Activated CD4-positive, alpha-beta T cell treated with anti-CD3 and anti-CD28 coated beads, Interleukin-2, amount 50 U/mL, for 1 hour (primary cell): Measurements from ENCODE around the gene FMO1.

Experiments used
- DNase-seq: peaks from one replicate; pipeline ENCODE4 v3.0.0-alpha.2; 2020

Gene FMO1

DNA sequence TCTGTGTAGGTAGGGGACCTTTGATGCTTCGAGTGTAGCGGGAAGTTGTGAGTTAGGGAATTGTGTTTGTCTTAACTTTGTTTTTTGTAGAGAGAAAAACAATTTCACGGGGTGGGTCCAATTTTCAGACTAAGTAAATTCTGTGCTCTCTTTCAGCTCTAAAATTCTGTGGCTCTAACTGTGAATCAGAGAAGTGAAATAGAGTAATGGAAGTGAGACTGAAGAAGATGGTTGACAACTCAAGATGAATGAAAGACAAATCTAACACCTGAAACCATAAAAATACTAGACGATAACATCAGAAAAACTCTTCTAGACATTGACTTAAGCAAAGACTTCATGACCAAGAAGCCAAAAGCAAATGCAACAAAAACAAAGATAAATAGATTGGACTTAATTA lies 4.4 kb upstream of the FMO1 start:
- no peak for DNase-seq

DNA sequence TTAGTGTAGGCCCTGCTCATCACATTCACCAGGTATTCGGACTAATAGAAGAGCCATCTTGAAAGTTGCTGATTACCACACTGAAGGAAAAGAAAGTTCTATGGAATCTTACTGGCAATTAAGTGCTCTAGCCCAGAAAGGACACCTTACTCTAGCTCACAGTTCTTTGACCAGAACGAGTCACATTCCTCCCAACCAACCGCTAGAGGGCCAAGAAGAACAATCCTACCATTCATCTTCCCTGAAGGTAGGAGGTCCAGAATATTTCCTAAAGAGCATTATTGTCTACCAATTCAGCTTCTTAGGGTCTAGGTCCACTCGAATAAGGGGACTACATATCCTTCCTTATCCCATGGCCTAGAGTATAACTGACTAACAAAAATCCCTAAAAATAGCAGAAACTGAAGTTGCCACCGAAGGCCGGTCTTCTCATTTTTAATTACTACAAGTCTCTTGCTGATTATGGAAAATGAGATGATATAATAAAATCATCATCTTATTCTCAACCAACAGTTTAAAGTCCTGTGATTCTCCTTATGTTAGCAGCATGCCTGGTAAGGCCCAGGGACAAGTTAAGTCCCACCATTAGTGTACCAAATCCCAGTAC lies 2.7 kb upstream of the FMO1 start:
- DNase-seq, result no peak

DNA sequence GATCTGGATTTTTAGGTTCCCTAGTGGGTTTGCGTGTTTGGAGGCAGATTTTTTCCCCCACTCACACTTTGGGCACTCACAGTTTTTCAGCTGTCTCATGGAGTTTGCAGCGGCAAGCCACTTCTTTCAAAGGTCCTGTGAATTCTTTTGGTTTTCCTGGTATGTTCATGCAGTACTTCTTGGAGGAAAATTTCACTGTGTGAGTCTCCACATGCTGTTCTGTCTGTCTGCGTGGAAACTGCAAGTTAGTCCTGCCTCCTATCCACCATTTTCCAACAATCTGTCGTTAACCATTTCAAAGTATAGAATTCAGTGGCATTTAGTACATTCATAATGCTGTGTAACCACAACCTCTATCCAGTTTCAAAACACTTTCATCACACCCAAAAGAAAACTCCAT lies 793 bp upstream of the FMO1 start:
- no peak for DNase-seq

DNA sequence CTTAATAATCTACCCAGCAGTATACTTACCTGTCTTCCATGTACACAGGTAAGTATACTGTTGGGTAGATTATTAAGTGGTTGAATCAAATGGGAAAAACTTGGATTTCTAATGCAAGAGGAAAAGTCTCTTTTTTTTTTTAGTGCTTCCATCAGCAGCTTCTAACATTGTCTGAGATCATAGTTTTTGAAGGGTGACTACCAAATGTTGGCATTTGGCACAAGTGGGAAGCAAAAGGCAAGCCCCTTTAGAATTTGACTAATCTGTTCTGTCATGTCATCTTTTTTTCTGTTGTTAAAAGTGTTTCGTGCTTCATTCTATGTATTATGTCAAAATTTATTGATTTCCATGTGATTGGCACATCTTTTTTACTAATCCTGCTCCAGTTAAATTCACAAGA lies 547 bp downstream of the FMO1 start:
- no peak for DNase-seq

DNA sequence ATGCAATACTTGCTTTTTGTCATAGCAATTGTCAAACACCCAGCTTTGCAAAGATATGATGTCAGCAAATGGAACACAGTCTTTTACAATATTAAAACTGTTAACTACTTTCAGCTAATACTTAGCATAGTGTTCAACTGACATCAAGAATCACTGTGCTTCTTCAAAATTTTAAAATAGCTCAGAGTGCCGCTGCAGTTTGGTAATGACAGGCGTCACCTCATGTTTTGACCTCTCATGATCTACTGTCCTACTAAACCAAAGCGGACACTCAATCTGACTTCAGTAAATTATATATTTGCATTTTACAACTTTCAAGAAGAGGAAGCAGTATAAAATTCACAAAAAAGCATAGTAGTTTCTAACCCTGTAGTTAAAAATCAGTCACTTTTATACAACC lies 2.0 kb downstream of the FMO1 start:
- no peak for DNase-seq

DNA sequence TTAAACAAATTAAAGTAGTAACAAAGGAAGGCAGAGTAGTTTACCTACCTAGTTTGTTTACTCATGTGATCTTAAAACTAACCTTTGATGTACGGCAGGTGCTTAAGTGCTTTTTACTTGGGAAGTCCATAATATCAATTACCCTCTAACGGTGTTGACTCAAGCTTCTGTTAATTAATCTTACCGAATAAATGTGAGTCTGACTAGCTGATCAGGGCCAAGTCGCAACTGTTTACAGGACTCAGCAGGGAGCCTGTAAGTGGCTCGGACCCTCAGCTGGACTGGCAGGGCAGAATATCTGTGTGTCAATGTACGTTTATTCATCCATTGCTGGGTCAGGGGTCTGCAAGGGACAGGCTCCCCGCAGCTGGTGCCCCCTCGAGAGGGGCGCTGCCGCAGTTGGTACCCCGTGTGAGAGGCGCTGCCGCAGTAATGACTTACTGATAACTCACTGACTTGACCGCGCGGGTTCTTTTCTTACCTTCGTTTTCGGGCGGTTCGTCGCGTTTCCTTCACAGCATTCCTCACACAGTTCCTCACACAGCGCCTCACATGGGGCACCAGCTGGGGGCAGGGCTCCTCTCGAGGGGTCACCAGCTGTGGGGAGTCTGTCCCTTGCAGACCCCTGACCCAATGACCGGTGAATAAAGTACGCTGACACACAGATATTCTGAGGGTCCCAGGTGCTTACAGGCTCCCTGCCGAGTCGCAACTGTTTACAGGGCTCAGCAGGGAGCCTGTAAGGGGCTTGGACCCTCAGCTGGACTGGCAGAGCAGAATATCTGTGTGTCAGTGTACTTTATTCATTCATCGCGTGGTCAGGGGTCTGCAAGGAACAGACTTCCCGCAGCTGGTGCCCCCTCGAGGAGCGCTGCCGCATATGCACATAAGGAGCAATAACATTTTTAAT lies 3.0 kb downstream of the FMO1 start:
- DNase-seq, result no peak

DNA sequence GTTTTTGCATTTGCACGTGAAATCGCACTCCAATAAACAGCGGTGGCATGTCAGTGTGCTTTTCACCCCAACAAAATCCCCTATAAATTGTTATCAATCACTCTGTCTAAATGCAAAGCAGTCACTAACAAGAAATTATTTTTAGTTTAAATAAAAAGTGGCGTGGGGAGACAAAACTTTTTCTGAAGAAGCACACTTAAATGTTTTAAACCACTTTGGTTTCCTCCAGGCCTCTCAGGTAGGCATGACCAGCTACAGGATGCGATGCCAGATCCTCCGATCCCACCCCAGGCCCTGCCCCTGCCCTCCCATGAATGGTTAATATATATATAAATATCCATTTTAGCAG lies 3.6 kb downstream of the FMO1 start:
- DNase-seq, result no peak

DNA sequence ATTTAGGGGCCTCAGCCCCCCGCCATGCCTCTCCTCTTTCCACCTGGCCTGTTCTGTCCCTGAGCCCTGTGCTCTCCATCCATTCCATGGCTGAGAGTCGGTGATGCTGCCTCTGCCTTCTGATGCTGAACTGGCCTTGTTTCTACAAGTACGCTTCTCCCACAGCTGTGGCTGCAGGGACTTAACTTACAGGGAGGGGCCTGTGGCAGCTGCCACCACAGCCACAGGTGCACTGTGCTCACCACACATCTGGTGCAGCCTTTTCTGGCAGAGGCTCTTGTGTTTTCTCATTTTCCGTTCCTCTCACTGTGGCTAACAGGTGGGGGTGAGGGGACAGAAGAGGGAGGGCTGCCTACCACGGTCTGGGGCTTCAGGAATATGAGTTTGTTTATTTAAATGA lies 4.2 kb downstream of the FMO1 start:
- no peak for DNase-seq

DNA sequence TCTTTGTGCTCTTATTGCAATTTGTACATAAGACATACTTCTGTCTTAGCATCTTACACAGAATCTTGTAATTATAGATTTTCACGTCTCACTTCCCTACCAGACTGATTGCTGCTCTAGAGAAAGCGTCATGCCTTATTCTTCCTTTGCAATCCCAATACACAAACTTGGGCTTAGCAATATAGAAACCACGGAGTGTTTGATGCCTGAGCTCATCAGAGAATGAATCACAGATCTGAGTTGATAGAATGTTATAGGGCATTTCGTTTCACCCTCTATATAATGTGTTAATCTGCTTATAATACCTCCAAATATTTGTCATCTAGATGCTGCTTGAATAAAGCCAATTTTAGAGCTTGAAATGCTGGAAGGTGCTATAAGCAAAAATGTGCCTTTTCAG lies 6.6 kb downstream of the FMO1 start:
- DNase-seq, result no peak

DNA sequence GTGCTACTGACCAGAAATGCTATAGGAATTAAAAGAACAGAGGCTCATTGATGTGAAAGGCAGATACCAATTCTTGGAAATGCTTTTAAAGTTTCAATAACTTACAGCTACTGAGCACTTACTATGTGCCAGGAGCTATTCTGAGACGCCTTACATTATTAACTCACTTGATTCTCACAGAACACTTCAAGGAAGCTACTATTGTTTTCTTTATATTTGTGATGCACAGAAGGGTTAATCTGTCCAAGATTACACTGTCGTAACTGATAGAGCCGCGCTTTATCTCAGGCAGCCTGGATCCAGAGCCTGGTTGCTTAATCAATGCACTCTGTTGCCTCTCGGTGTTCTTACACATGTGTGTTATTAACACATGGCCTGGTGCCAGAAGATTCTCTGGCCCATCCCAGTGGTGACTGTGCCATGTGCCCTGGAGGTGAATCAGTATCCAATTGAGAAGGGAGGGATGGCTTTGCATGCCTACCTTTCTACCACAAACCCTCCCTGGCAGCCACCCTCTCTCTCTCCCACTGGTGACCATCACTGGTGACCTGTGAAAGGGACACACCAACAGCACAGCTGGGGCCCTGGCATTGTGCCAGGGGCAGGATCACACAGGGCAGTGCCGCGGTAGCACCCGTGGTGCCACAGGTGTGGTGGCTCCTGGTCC lies 8.8 kb downstream of the FMO1 start:
- DNase-seq, result no peak

DNA sequence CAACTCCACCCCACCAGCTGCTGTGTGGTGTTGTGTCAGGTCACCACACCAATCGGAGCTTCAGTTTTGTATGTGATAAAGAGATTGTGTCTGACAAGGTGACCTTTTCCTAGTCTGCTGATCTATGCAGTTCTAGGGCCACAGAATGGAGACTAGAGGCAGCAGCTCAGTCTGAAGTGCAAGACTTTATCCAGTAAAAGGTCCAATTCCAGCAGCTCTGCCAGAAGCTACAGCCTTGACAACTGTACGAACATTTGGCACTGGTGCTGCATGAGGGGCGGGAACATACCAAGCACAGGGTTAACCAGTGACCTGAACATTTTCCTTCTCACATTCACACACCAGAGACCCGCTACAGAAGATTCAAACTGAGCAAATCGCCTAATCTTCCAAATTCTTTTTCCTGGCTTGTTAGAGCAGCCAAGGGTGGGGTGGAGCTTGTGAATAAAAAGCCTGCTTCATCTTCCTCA lies 9.3 kb downstream of the FMO1 start:
- DNase-seq, result no peak

DNA sequence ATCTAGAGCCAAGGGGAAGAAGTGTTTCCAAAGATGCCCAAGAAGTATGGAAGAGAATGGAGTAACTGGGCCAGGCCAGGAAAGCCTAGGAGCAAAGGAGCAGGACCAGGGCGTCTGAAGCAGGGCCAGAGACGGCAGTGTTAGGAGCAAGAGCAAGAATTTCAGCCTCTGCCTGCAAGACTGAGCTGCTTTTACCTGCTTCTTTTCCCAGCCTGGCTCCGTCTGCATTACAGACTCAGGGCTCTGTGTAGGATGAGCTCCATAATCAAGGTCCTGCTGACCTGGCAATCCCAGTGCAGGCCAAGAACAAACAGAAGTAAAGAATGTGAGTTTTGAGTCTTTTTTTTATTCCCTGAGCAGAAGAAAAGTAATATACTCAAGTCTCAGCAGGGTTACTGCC lies 10.1 kb downstream of the FMO1 start:
- no peak for DNase-seq

DNA sequence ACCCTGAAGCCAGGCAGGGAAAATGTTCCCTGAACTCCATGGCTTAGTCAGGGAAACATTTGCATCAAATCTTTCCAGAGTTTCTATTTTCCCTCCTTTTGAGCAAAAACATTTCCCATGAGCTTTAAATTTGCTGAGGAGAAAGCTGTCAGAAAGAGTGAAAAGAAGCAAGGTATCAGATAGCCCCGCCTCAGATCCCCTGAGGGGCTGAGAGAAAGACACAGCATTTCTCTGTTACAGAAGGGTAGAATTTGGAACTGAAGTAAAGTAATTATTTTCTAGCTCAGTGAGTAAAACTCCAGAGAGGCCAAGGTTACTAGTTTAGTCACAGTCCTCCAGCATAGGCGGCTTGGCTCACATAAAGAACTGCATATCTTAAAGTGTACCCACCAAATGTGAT lies 10.6 kb downstream of the FMO1 start:
- DNase-seq, result no peak

DNA sequence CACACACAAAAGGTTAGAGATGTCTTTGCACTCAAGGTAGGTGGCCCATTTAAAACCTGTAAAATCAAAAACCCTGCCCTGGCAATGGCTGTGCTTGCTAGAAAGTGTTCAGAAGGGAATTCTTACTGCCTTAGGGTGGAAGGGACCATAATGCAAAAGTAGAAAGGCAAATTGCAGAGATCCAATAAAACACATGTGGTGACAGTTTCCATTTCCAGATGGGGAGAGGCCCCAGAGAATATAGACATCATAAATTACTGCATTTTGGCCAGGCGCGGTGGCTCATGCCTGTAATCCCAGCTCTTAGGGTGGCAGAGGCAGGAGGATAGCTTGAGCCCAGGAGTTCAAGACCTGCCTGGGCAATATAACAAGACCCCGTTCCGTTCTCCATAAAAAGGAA lies 13.0 kb downstream of the FMO1 start:
- no peak for DNase-seq

DNA sequence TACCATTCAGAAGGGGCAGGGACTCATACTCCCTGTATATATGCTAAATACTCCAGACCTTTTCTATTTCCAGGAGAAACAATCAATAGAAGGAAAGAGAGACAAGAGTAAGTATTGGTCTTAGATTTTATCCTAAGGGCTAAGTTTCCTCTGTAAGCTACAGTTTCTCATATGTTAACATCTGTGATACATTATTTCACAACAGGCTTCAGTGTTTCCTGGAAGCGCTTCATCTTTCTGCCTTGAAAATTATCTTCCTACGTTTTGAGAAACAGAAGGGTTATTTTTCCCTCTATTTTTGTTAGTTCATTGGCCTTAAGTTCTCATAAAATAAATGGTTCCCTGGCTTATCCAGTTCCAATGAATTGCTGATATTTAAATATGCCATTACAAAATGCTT lies 15.6 kb downstream of the FMO1 start:
- DNase-seq, result no peak

DNA sequence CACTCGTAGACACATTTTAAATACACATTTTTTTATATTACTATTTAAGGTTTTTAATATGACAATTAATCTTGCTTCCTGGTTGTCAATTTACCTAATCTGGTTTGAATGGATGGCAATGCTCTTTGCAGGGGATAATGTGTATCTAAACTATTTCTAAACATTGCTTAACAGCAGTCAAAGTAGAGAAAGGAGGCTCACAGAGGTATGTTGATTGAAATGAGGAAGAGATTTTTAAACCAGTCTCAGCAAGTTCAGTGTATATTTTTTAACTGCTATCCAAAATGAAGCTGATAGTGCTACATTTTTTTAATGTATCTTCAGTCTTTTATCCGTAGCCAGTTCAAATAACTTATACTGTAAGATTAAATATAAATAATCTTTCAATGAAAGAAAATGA lies 17.4 kb downstream of the FMO1 start:
- DNase-seq, result no peak

DNA sequence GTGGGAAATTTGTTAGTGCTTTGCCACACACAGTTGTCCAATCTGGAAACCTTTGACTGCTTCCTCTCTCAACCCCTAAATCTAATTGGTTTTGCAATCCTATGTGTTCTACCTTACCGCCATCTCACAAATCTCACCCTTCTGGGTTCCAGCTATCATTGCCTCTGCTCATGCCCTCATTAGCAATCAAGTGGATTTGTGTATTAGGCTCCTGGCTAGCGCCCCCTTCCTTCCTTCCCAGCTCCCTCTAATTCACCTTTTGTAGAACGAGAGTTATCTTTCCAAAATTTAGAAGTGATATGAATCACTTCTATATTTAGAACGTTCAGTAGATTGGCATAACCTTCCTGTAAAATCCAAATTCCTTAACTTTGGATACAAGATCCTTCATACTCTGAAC lies 18.6 kb downstream of the FMO1 start:
- no peak for DNase-seq

DNA sequence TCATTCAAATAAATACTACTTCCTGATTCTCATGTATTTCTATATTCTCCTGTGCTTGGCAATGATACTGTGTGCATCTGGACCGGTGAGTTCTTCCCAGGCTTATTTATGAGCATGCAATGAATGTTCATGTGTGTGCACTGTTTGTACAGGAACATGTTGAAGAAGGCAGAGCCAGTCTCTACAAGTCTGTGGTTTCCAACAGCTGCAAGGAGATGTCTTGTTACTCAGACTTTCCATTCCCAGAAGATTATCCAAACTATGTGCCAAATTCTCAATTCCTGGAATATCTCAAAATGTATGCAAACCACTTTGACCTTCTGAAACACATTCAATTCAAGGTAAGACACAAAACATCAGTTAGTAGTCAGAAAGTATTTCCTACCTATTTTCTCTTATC lies 19.1 kb downstream of the FMO1 start:
- DNase-seq, result no peak

DNA sequence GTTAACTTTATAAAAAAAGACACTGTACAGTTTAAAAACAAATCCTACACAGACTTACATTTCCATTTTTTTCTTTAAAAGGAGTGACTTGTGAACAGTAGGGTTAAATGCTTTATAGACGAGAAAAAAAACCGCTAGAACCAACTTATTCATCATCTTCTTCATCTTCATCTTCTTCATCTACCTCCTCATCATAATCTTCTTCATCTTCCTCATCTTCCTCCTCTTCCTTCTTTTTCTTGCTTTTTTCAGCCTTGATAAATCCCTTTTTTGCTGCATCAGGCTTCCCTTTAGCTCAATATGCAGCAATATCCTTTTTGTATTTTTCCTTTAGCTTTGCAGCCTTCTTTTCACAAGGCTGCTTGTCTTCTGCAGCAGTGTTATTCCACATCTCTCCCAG lies 22.5 kb downstream of the FMO1 start:
- no peak for DNase-seq

DNA sequence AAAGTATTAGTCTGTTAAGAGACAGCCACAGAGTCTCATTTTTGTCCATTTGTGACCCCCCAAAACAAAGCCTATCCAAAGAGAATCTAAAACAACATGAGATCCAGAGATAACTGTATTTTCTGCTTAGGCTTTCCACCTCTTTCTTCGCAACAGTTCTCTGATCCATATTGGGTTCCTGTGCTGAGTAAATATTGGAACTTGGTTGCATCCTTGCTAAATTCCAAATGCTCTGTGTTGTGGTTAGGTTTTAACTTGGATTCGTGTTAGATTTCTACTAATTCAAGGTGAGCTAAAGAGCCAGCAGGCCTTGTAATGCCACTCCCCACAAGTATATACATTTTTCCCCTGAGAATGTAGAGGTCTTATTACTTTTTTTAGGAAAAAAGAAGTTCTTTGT lies 29.2 kb downstream of the FMO1 start:
- no peak for DNase-seq

DNA sequence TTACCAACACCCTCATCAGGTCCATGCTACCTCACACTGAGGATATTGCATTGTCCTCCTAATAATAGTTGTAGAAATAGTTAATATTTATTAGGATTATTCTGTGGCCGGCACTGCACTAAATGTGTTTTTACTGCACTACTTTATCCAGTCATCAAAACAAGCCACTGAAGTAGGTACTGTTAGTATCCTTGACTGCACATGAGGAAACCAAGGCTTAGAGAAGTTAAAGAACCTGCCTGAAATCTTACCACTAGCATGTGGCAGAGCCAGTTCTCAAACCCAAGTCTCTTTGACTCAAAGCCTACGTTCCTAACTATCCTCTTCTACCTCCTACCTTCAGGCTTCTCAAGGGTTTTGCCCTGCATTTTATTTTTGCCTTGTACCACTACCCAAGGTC lies 30.9 kb downstream of the FMO1 start:
- DNase-seq, result no peak

DNA sequence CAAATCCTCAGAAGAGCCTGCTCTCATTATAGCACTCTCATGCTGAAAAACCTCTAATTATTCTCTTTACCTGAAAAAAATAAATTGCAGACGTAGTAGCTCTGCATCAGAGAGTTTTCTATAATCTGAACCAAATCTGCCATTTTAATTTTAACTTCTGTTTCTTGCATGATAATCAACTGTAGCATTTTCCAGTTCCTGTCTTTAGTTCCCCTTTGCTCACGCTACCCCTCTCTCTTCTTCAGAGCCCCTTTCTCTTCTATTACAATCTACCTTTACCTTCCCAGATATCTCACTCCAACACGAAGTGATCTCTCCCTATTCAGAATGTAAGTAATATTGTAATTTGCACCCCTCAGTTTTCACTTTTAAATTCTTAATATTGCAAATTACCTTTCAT lies 31.4 kb downstream of the FMO1 start:
- DNase-seq, result no peak

DNA sequence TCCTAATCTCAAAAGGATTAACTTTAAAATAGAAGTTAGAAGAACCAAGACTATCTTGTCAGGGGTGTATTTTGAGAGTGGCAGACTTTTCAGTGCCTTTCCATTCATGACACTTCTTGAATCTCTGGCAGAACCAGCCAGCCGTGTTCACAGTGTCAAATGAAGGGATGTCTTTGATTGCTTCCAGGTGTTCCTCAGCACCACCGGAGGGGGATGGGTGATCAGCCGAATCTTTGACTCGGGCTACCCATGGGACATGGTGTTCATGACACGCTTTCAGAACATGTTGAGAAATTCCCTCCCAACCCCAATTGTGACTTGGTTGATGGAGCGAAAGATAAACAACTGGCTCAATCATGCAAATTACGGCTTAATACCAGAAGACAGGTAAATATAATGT lies 32.3 kb downstream of the FMO1 start:
- no peak for DNase-seq

DNA sequence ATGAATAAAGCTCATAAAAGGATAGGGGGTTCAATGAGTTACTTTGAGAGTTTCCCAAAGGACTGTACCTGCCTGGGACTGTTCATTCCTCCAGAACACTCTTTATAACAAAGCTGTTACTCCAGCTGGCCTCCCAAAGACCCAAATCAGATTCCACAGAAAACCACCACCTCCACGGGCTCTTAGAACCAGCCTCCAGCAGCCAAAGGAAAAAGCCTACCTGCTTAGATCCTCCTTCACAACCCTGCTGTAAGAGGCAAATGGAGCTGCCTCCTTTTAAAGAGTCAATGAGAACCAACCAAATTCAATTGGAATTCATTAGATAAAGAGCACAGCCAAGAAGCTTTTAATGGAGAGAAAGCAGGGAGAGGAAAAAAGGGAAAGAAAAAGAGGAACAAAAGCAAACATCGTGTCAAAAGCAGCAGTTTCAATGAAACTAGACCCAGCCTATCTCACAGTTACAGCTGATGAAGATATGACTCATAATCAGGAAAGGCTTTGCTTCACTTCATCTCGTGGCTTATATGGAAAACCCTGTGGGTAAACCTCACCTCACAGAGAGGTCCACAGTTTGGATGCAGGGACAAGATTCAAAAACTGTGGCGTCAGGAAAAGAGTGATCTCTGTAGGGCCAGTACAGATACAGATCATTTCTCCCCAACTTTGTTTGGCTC lies 37.9 kb downstream of the FMO1 start:
- DNase-seq, result no peak
